ENCODE measurements around the gene LMBR1L.
A peak's percentile ranks its signal among the peaks of the same experiment; 100 is the strongest.
"Not testable (repeated sequence)": the region's sequence is repeated elsewhere in the genome, so short reads cannot be mapped to it uniquely, and the experiment has no call there.

The LMBR1L gene

GRCh38 chr12:49110464-49111155 lies at the start of gene LMBR1L:
TSS of gene LMBR1L (minus strand) at chr12:49110847. CDS start at chr12:49110555, 292 bp downstream.
- DNase-seq (ENCODE audit: low read depth): peak; percentile 99

- DNase-seq (ENCODE audit: low read depth): no peak
These were observed 49.8 kb upstream of the LMBR1L start for GRCh38 chr12:49160399-49160798.

GRCh38 chr12:49154221-49154620 lies 43.6 kb upstream of the LMBR1L start:
- DNase-seq (ENCODE audit: low read depth): no peak

GRCh38 chr12:49147384-49147783 lies 36.7 kb upstream of the LMBR1L start:
- DNase-seq (ENCODE audit: low read depth): no peak

GRCh38 chr12:49146406-49146805 lies 35.8 kb upstream of the LMBR1L start:
- no peak for DNase-seq (ENCODE audit: low read depth)

GRCh38 chr12:49144384-49144783 lies 33.7 kb upstream of the LMBR1L start:
- no peak for DNase-seq (ENCODE audit: low read depth)

GRCh38 chr12:49138999-49139398 lies 28.4 kb upstream of the LMBR1L start:
- DNase-seq (ENCODE audit: low read depth): no peak

GRCh38 chr12:49138587-49138986 lies 27.9 kb upstream of the LMBR1L start:
- no peak for DNase-seq (ENCODE audit: low read depth)

- DNase-seq (ENCODE audit: low read depth): no peak
These were observed 26.8 kb upstream of the LMBR1L start for GRCh38 chr12:49137476-49137875.

GRCh38 chr12:49136997-49137396 lies 26.4 kb upstream of the LMBR1L start:
- not testable (repeated sequence) for DNase-seq (ENCODE audit: low read depth)

GRCh38 chr12:49133590-49133989 lies 22.9 kb upstream of the LMBR1L start:
- DNase-seq (ENCODE audit: low read depth): no peak

- DNase-seq (ENCODE audit: low read depth): no peak
These were observed 22.4 kb upstream of the LMBR1L start for GRCh38 chr12:49133014-49133413.

- DNase-seq (ENCODE audit: low read depth): peak; percentile 48
These were observed 21.3 kb upstream of the LMBR1L start for GRCh38 chr12:49131894-49132461.

GRCh38 chr12:49131051-49131893 lies 20.6 kb upstream of the LMBR1L start, which contains the start of gene TUBA1B:
TSS of gene TUBA1B (minus strand) at chr12:49131395. CDS start at chr12:49131300, 95 bp downstream.
- peak; percentile 79 for DNase-seq (ENCODE audit: low read depth)

GRCh38 chr12:49130151-49131050 lies 19.8 kb upstream of the LMBR1L start:
- peak; percentile 83 for DNase-seq (ENCODE audit: low read depth)

GRCh38 chr12:49129332-49130150 lies 18.9 kb upstream of the LMBR1L start:
- DNase-seq (ENCODE audit: low read depth): no peak

GRCh38 chr12:49127971-49128370 lies 17.3 kb upstream of the LMBR1L start:
- DNase-seq (ENCODE audit: low read depth): not testable (repeated sequence)

- DNase-seq (ENCODE audit: low read depth): no peak
These were observed 16.5 kb upstream of the LMBR1L start for GRCh38 chr12:49126852-49127763.

- peak; percentile 57 for DNase-seq (ENCODE audit: low read depth)
These were observed 10.5 kb upstream of the LMBR1L start for GRCh38 chr12:49121047-49121696.
